GM12892 (cell line): Measurements from ENCODE around the gene ZSCAN23.

Experiments used
- POLR2A ChIP-seq: IDR thresholded peaks from 2 replicates; pipeline ENCODE4 v1.6.1; 2011; ENCODE audit warnings: low read depth, low read length, control low read depth
- POLR2AphosphoS5 ChIP-seq: IDR thresholded peaks from 2 replicates; pipeline ENCODE4 v1.6.1; 2011; ENCODE audit warnings: low read depth, low read length, control low read depth
- TAF1 ChIP-seq: IDR thresholded peaks from 2 replicates; pipeline ENCODE4 v1.6.1; 2011; ENCODE audit warnings: low read depth, mild to moderate bottlenecking, control low read depth, low read length, borderline replicate concordance

DNA sequence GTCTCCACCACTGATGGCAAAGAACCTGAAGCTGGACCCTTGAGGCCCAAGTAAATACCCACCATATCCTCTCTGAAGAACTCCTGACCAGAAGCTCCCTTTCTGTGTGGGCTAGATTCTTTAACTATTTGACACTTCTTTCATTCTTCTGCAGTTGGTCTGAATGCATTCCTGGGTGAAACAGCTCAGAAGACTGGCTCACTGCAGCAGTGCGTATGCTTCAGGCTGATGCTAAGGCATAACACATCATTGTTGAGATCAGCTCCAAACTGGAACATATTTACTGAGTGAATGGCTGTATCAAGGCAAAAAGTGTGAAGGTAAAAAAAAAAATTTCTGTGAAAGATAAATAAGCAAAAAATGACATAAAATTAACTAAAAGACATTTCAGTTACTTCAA lies 19.7 kb downstream of the ZSCAN23 start:
- TF ChIP-seq POLR2AphosphoS5 (no peak), POLR2A (no peak), TAF1 (no peak)
